Muscle layer of colon (tissue), 2 donors: ENCODE data around the gene CTIF.

ENCODE experiments used
- H3K27ac ChIP-seq: one replicate; pipeline ENCODE4 v1.7.0; 2013; ENCODE audit warnings: low read depth, mild to moderate bottlenecking, low read length, moderate library complexity
- H3K27me3 ChIP-seq, 2 donors: one replicate each; pipeline ENCODE4 v1.7.0; 2013; ENCODE audit warnings: low read length in 2 of 2, mild to moderate bottlenecking in 2 of 2; ENCODE audit not compliant: insufficient read depth in 2 of 2, control insufficient read depth in 1 of 2
- H3K36me3 ChIP-seq: one replicate; pipeline ENCODE4 v1.7.0; 2013; ENCODE audit warnings: mild to moderate bottlenecking, low read length; ENCODE audit not compliant: insufficient read depth
- H3K4me1 ChIP-seq: one replicate; pipeline ENCODE4 v1.7.0; 2013; ENCODE audit warnings: mild to moderate bottlenecking, low read length; ENCODE audit not compliant: insufficient read depth
- H3K4me3 ChIP-seq, 2 donors: one replicate each; pipeline ENCODE4 v1.7.0; 2013; ENCODE audit warnings: low read length in 2 of 2, low read depth in 1 of 2, mild to moderate bottlenecking in 1 of 2, moderate library complexity in 1 of 2
- H3K9ac ChIP-seq: one replicate; pipeline ENCODE4 v1.7.0; 2013; ENCODE audit warnings: low read length
- H3K9me3 ChIP-seq: one replicate; pipeline ENCODE4 v1.7.0; 2013; ENCODE audit warnings: mild to moderate bottlenecking, low read length
- donor health status: abdominal sarcoma.
- donor health status: Adenocarcinoma of cecum.

CTIF gene

GRCh38 chr18:48535956-48536355 lies 2.9 kb upstream of the CTIF start:
- no peaks in the 10 kb centered on the region for H3K27me3 ChIP-seq
- no peaks in the 10 kb centered on the region for H3K9me3 ChIP-seq

GRCh38 chr18:48536516-48536915 lies 2.3 kb upstream of the CTIF start:
- Histone ChIP-seq H3K36me3 (no peaks in the 10 kb centered on the region), H3K9me3 (no peaks in the 10 kb centered on the region), H3K4me3 (no peak overlapping the region), H3K27ac (no peak overlapping the region), H3K27me3 (no peaks in the 10 kb centered on the region), H3K9ac (no peak overlapping the region), H3K4me1 (peaks cover 9% of the 10 kb centered on the region)

More at GRCh38 chr18:48535956-48536355, 2.9 kb upstream of the CTIF start:
- Histone ChIP-seq H3K9ac (no peak overlapping the region), H3K27ac (no peak overlapping the region), H3K4me1 (peaks cover 6% of the 10 kb centered on the region), H3K36me3 (no peaks in the 10 kb centered on the region), H3K4me3 (no peak overlapping the region)

DNA sequence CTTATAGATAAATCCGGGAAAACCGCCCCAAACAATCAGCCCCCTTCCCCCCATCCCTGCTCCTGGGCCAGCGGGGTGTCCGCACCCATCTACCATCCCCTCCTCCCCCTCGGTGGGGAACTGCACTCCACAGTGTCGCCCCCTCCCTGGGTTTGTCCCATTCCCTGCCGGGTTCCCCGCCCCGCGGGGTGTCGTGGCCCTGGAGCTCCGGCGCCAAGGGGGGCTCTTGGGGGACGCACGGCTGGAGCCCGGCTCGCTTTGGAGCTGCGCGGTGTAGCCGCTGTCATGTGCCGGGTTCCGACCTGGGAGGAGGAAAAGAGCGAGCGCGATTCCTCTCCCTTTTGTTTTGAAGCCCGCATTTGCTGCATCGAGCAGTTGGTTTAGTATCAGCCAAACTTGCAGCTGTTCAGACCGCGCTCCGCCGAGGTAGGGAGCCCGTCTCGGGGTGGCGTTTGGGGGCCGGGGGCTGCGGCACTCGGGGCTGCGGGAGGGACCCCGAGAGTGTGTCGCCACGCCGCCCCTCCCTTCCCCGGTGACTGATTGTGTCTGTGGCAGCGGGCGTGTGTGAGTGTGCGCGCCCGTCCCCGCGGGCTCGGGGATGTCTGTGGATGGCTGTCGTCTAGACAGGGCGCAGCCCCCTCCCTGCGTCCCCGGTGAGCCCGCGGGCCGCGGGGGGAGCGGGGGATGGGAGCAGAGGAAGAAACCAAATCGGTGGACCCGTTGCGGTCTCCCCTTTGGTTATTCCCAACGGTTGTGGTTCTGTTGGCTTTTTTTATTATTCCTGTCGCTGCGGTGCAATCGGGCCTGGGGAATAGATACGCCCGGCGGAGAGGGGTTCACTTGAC lies 797 bp downstream of the CTIF start:
- Histone ChIP-seq H3K9ac (peak overlapping the region; percentile 59), H3K4me1 (peaks cover 36% of the 10 kb centered on the region), H3K4me3 (peak overlapping the region; percentile 84 to 89), H3K27me3 (no peaks in the 10 kb centered on the region), H3K27ac (peak overlapping the region; percentile 96), H3K36me3 (no peaks in the 10 kb centered on the region), H3K9me3 (no peaks in the 10 kb centered on the region)

DNA sequence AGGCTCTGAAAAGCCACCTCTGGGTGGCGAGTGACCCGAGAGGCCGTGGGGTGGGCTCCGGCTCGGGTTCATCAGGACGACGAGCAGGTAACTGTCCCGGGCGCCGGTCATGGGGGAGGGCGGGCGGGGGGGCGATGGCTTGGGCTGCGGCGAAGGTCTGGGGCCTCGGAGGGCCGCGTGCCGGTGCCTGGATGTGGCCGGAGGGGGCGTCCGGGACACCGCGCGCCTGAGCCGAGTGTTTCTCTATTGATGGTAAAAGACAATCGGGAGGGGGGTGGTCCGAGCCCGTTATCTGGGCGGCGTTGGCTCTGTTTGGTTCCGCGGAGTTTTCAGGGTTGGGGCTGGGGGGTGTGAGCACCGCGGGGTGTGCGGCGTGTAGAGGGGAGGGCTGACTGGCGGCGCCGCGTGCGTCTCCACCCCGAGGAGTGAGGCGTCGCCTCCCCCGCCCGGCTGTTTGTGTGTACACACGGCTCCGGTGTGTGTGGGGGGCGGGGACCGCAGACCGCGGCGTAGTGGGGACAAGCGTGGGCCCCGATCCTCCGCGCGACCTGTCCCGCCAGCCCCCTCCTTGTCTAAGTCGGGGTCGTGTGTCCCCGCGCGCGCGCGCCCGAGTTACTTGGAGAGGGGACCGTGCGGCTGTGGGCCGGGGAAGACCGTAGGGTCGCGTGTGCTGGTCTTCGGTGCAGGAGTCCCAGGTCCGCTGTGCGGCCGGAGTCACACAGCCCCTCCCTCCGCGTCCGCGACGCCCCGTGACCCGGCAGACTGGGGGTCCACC lies 1.6 kb downstream of the CTIF start:
- Histone ChIP-seq H3K36me3 (no peaks in the 10 kb centered on the region), H3K4me1 (peaks cover 44% of the 10 kb centered on the region), H3K9ac (peak overlapping the region; percentile 59)

GRCh38 chr18:48541026-48541746 lies 2.4 kb downstream of the CTIF start:
- Histone ChIP-seq H3K27me3 (no peaks in the 10 kb centered on the region), H3K4me1 (peaks cover 52% of the 10 kb centered on the region), H3K9ac (peak overlapping the region; percentile 34), H3K9me3 (no peaks in the 10 kb centered on the region), H3K36me3 (no peaks in the 10 kb centered on the region), H3K4me3 (peak overlapping the region; percentile 58 to 67), H3K27ac (peak overlapping the region; percentile 77)

More for the DNA sequence above, 1.6 kb downstream of the CTIF start:
- peak overlapping the region; percentile 96 for H3K27ac ChIP-seq
- peak overlapping the region; percentile 84 to 89 for H3K4me3 ChIP-seq
- H3K9me3 ChIP-seq = no peaks in the 10 kb centered on the region
- no peaks in the 10 kb centered on the region for H3K27me3 ChIP-seq

DNA sequence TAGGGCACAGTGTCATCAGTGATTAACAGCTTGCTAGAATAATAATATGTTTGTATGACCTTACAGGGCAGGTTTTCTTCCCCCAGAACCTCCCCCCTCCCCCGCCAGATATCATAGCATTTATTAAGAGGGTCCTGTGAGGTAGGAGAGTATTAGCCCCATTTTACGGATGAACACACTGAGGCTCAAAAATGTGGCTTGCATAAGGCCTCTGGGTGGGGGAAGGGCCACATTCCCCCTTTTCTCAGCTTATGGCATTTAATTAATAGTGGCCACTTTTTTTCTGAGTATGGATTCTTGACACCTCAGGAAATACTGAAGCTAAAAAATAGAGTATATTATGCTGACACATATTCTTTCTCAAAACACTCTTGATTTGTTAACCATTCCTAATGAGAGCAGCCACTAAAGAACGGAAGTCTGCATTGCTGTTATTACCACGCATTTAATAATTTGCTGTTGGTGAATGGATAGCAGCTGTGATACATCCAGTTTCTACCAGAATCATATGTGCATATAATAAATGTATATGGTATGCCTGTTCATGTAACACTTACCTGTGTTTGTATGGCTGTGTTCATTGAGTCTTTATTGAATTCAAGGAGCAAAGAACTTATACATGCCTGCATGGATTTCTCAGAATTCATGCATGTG lies 3.0 kb downstream of the CTIF start:
- Histone ChIP-seq H3K27ac (peak overlapping the region; percentile 77), H3K36me3 (no peaks in the 10 kb centered on the region), H3K9ac (peak overlapping the region; percentile 34), H3K9me3 (no peaks in the 10 kb centered on the region), H3K27me3 (no peaks in the 10 kb centered on the region), H3K4me3 (peak overlapping the region in 1 of 2 donors; percentile 58), H3K4me1 (peaks cover 58% of the 10 kb centered on the region)

GRCh38 chr18:48542513-48543181 lies 3.8 kb downstream of the CTIF start:
- Histone ChIP-seq H3K27ac (no peak overlapping the region), H3K36me3 (no peaks in the 10 kb centered on the region), H3K4me1 (peaks cover 66% of the 10 kb centered on the region), H3K9ac (no peak overlapping the region), H3K27me3 (no peaks in the 10 kb centered on the region), H3K9me3 (no peaks in the 10 kb centered on the region), H3K4me3 (no peak overlapping the region)

- no peaks in the 10 kb centered on the region for H3K27me3 ChIP-seq
- no peak overlapping the region for H3K9ac ChIP-seq
- no peaks in the 10 kb centered on the region for H3K36me3 ChIP-seq
- H3K27ac ChIP-seq = no peak overlapping the region
- H3K9me3 ChIP-seq = no peaks in the 10 kb centered on the region
- peaks cover 69% of the 10 kb centered on the region for H3K4me1 ChIP-seq
- no peak overlapping the region for H3K4me3 ChIP-seq
These were observed 4.4 kb downstream of the CTIF start for GRCh38 chr18:48543228-48543627.

DNA sequence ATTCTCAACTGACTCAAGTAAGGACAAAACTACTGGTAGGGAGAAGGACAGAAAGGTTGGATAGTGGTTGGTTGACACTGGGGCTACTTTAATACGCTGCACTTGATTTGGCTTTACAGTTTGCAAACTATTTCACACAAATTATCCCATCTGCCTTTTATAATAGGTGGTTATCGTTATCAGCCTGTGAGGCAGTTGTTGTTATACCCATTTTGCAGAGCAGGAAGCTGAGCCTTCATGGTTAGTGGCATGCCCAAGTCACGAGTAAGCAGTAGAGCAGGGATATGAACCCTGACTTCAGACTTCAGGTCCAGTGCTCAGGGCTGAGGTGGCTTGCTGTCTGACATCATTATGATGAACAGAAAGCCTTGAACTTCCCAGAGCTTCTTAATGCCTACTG lies 5.3 kb downstream of the CTIF start:
- H3K4me1 ChIP-seq = peaks cover 75% of the 10 kb centered on the region

GRCh38 chr18:48544661-48545415 lies 6.0 kb downstream of the CTIF start:
- Histone ChIP-seq H3K9me3 (no peaks in the 10 kb centered on the region), H3K27me3 (no peaks in the 10 kb centered on the region), H3K36me3 (no peaks in the 10 kb centered on the region), H3K9ac (no peak overlapping the region), H3K27ac (peak overlapping the region; percentile 83), H3K4me3 (peak overlapping the region in 1 of 2 donors; percentile 16), H3K4me1 (peaks cover 75% of the 10 kb centered on the region)

More for the DNA sequence above, 5.3 kb downstream of the CTIF start:
- Histone ChIP-seq H3K27ac (no peak overlapping the region), H3K9me3 (no peaks in the 10 kb centered on the region), H3K27me3 (no peaks in the 10 kb centered on the region), H3K4me3 (no peak overlapping the region), H3K36me3 (no peaks in the 10 kb centered on the region), H3K9ac (no peak overlapping the region)
